ENCODE results near the gene DHRS4.
"Not testable (repeated sequence)": the region's sequence is repeated elsewhere in the genome, so short reads cannot be mapped to it uniquely, and the experiment has no call there.

The DHRS4 gene

DNA sequence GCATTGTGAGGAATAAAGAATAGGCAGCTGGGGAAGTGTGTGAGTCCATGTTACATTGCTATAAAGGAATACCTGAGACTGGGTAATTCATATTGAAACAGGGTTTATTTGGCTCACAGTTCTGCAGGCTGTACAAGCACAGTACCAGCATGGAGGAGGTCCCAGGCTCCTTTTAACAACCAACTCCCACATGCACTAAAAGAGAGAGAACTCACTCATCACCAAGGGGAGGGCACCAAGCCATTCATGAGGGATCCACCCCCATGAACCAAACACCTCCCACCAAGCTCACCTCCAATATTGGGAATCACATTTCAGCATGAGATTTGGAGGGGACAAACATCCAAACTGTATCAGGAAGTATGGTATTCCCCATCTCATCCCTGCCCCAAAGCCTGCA, 11.9 kb upstream of the DHRS4 start:
- DNase-seq: no peak

DNA sequence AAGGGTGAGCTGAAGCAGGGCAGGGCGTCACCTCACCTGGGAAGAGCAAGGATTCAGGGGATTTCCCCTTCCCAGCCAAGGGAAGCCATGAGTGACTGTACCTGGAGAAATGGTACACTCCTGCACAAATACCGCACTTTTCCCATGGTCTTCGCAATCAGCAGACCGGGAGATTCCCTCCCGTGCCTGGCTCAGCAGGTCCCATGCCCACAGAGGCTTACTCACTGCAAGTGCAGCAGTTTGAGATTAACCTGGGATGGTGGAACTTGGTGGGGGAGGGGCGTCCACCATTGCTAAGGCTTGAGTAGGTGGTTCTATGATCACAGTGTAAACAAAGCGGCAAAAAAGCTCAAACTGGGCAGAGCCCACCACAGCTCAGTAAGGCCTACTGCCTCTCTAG, 11.0 kb upstream of the DHRS4 start:
- DNase-seq: no peak

DNA sequence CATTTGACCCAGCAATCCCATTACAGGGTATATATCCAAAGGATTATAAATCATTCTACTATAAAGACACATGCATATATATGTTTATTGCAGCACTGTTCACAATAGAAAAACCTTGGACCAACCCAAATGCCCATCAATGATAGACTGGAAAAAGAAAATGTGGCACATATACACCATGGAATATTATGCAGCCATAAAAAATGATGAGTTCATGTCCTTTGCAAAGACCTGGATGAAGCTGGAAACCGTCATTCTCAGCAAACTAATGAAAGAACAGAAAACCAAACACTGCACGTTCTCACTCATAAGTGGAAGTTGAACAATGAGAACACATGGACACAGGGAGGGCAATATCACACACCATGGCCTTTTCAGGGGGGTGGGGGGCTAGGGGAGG, 4.5 kb upstream of the DHRS4 start:
- not testable (repeated sequence) for DNase-seq

DNA sequence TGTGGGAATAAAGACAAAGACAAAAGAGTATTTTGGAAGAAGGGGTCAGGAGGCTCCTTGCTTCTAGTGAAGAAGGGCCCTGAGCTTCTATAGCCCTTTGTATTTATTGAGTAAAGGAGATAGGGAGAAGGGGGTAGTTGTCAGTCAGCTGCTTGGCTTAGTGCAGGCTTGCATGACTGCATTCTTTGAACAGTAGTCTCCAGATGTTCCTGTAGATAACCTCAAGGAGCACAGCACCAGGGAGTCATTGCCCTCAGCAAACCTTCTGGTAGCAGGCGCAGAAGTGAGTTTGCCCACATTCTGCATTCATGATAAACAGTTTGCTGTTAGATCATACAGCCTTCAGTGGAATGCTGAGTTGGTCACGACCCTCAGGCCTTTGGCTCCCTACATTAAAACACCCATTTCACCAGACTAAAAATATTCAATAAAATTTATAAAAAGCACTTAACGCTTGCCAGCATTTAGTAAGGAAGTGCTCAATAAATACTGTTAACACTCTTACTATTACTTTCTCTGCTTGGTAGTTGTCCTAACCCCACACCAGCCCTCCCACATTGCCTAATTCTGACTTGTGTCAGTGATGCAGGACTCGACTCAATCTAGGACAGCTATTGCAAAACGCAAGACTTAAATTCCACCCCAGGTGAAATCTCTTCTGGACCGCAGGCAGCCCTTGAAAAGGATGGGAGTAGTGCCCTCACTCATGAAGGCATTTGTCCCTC, 3.0 kb upstream of the DHRS4 start:
- DNase-seq: no peak

DNA sequence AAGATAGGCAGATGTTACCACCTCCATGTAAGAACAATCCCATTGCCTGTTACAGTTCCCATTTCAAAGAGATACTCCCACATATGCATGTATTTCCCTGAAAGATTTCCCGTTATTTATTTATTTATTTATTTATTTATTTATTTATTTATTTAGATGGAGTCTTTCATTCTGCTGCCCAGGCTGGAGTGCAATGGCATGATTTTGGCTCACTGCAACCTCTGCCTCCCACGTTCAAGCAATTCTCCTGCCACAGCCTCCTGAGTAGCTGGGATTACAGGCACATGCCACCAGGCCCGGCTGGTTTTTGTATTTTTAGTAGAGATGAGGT, 2.5 kb upstream of the DHRS4 start:
- not testable (repeated sequence) for DNase-seq

DNA sequence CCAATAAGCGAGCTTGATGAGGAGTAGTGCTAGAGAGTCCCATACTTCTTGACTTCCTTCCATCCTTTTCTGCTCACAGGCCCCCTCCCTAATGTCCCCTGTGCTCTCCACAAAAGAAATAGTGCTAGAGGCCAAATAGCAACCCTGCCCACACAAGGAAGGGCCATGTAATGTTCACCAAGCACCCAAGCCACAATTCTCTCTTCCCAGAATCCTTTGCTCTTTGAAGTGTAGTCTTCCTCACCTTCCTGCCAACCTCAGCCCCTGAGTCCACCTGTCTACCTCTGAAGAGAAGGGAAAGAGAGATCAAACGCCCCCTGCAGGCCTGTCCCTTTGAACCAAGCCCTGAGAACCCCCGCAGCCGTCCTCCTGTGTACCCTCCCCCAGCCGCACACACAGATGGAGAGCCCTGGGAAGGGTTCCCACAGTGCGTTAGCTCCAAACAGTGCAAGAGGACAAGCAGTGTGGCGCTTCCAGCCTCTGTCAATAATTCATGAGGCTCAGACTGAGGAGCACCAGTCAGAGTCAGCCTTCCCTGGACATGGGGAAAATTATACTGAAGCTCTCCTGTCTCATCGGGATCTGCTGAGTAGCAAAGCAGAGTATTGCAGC, 1.9 kb upstream of the DHRS4 start:
- no peak for DNase-seq

DNA sequence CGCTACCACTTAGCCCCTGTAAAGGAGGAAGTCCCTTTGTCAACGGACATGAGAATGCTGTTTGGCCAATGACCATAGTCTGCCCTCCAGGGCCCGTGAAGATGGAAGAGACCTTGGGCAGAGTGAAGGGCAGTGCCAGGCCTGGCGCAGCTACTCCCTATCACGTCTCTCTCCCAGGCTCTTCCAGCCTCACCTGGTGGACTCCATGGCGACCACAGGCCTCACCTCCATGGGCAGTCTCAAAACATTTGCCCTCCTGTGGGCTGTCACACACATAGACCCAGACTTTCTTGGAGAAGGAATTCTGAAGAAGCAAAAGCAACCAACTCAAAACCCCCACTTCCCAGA, 480 bp upstream of the DHRS4 start:
- DNase-seq: not testable (repeated sequence)

DNA sequence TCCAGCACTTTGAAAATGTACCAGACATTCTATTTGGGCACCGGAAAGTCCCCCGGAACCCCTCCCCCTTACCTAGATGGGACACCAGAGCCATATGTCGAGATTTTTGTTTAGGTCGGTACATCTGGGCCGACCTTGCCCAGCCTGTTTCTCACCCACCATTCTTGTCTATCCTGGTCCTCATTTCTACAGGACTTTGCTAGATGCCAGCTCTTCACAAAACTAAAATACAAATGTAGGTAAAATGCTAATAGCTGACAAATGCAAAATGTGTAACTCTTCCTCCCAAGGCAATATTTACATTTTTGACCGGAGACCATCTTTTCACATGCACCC, 677 bp downstream of the DHRS4 start:
- not testable (repeated sequence) for DNase-seq

DNA sequence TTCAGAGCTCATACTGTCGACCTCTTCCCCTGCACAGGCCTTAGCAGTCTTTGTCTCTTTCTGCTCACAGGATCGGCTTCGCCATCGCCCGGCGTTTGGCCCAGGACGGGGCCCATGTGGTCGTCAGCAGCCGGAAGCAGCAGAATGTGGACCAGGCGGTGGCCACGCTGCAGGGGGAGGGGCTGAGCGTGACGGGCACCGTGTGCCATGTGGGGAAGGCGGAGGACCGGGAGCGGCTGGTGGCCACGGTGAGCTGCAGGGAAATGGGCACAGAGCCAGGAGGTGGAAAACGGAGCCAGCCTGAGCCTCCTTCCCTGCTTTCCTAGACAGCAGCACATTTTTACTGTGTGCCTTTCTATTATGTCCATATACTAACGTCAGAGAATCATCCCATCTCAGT, 1.4 kb downstream of the DHRS4 start:
- not testable (repeated sequence) for DNase-seq

DNA sequence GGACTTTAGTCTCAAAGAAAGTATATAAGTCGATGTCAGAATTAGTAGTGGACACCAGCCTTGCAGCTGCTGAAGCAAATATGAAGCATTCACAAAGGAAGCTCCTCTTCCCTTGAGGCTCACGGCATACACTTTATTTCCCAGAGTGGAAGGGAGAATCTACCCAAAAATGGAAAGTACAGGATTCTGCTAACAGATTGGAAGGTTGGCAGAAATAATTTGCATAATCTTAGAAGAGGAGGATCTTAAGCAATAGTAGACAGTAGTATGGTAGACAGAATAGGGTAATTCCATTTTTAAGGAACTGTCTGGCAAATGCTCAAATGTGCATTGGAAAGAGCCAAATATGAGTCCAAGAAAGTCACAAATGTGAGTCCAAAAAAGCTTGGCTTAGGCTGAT, 2.2 kb downstream of the DHRS4 start:
- DNase-seq: not testable (repeated sequence)

DNA sequence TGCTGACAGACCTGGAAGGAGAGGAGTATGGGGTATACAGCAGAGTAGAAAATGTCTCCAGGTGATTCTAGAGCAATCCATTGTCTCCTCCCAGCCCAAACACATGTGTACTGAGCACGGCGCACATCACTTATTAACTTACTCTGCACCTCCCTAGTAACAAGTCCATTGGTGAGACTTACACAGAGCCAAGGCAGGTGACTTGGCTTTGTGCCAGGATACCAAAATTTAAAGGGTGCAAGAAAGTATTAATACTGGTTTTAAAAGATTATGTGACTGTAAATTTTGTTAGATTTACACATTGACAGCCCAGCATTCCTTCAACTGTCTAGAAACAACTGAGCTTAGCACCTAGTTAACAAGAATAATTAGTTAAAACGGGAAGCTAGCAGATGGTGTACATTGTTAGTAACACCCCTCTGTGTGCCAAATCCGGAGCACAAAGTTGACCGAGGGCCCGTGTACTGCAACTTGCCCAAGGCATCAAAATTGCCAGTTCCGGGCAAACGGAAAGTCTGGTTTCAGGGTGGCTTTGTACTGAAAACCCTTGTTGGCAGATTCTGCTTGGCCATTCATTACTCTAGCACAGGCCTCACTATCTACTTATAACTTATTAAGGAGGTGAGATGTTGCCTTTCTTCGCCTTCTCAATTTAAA, 4.5 kb downstream of the DHRS4 start:
- not testable (repeated sequence) for DNase-seq

DNA sequence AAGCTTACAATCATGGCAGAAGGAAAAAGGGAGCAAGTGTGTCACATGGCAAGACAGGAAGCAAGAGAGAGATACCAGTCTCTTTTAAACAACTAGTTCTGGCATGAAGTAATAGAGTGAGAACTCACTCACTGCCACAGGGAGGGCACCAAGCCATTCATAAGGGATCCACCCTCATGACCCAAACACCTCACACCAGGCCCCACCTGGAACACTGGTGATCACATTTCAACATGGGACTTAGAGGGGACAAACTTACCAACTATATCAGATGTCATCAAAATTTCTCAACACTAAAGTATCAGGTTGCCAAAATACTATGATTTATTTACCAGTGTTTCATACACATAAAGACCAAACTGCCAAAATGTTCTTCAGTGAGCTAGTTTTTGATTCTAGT, 7.3 kb downstream of the DHRS4 start:
- not testable (repeated sequence) for DNase-seq

DNA sequence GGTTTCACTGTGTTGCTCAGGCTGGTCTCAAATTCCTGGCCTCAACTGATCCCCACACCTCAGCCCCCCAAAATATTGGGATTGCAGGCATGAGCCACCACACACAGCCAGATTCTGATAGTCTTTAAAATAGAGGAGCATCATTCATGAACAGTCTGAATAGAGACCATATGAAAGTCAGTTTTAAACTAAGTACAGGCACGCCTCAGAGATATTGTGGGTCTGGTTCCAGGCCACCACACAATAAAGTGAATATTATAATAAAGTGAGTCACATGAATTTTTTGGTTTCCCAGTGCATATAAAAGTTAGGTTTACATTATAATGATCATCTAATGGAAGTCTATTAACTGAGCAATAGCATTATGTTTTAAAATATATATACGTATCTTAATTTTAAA, 8.1 kb downstream of the DHRS4 start:
- DNase-seq: not testable (repeated sequence)

DNA sequence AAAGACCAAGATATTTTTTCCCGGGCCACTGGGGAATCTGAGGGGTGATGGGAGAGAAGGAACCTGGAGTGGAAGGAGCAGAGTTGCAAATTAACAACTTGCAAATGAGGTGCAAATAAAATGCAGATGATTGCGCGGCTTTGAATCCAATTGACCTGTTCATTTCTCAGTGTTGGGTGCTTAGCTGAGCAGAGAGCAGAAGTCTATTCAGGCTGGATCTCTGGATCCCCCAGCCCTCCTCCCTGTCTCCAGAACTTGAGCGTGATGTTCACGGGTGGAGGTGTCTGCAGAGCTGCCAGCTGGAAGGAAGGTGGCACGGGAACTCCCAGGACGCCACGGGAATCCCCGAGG, 15.5 kb downstream of the DHRS4 start:
- DNase-seq: not testable (repeated sequence)

DNA sequence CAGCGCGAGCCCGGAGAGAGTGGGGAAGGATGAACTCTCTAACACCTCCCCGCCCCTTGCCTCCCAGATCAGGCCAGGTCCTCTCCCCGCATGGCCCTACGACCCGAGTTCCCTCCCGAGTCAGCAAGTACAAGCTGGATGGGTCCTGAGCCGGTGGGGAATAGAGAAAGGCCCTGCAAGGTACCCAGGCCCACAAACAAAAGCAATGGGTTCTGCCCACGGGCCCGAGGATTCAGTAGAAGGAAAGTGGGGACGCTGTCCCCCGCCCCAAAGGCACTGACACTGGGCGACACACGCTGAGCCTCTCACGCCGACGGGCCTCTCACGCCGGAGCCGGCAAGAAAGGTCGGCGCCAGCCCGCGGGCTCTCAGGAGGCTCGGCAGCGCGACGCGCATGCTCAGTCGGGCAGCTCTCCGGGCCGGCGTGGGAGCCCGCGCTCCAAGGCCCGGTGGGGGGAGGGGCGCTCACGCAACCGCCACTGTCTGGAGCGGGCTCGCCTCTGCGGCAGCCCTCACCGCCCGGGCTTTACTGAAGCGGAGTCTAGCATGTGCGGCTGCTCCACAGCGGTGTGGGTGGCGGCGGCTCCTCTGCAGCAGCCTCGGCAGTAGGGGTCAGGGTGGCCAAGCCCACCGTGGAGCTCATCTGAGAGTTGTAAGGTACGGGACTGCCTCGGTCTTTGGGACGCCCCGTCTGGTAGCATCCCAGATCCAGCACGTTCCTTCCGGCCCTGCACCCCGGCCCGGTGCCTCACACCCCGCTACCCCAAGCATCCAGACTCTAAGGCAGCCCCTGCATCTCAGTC, 16.1 kb downstream of the DHRS4 start:
- peak; percentile 41 for DNase-seq

DNA sequence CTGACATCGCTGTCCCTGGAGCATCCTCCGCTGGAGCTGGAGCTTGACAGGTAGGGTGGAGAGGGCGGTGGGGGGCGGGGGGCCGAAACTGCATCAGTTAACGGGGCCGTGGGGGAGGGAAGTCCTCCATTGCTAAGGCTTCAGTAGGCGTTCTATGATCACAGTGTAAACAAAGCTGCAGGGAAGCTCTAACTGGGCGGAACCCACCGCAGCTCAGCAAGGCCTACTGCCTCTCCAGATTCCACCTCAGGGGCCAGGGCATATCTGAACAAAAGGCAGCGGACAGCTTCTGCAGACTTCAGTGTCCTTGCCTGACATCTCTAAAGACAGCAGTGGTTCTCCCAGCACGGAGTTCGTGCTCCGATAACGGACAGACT, 16.7 kb downstream of the DHRS4 start:
- DNase-seq: not testable (repeated sequence)

DNA sequence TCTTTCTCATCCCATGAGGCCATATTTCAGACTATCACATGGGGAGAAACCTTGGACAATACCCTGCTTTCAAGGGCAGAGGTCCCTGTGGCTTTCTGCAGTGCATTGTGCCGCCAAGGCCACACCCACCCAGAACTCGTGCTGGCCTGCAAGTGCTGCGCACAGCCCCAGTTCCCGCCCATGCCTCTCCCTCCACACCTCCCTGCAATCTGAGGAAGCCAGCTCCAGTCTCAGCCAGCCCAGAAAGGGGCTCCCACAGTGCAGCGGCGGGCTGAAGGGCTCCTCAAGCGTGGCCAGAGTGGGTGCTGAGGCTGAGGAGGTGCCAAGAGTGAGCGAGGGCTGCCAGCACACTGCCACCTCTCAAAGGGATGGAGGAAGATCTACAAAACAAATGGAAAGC, 19.6 kb downstream of the DHRS4 start:
- not testable (repeated sequence) for DNase-seq

DNA sequence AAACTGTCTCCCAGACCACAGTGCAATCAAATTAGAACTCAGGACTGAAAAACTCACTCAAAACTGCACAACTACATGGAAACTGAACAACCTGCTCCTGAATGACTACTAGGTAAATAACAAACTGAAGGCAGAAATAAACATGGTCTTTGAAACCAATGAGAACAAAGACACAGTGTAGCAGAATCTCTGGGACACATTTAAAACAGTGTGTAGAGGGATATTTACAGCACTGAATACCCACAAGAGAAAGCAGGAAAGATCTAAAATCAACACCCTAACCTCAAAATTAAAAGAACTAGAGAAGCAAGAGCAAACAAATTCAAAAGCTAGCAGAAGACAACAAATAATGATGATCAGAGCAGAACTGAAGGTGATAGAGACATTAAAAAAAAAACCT, 20.5 kb downstream of the DHRS4 start:
- not testable (repeated sequence) for DNase-seq

DNA sequence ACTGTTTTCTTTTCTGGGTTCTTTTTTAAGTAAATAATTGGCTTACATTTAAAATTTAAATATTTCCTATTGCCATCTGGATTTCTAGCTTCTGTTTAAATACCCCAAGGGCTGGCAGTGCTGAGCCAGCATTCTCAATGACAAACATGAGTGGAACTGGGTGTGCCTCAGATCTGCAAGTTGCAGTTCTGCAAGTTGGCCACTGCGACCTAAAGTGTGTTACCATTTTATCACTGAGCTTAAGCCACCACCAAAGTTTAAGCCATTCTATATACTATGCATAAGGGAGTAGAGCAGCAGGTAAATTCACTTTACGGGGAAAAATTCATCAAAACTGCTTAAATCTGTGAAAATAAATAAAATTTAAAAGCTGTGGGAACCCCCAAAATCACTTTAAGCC, 23.6 kb downstream of the DHRS4 start:
- DNase-seq: not testable (repeated sequence)

DNA sequence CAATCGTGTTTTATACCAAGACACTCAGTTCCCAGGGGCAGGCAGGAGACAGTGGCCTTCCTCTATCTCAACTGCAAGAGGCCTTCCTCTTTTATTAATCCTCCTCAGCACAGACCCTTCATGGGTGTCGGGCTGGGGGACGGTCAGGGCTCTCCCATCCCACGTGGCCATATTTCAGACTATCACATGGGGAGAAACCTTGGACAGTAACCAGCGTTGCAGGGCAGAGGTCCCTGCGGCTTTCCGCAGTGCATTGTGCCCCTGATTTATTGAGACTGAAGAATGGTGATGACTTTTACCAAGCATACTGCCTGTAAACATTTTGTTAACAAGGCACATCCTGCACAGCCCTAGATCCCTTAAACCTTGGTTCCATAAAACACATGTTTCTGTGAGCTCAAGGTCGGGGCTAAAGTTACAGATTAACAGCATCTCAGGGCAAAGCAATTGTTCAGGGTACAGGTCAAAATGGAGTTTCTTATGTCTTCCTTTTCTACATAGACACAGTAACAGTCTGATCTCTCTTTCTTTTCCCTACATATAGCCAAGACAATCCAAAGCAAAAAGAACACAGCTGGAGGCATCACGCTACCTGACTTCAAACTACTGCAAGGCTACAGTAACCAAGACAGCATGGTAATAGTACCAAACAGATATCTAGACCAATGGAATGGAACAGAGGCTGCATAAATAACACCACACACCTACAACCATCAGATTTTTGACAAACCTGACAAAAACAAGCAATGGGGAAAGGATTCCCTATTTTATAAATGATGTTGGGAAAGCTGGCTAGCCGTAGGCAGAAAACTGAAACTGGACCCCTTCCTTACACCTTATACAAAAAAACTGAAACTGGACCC, 28.6 kb downstream of the DHRS4 start:
- DNase-seq: not testable (repeated sequence)

DNA sequence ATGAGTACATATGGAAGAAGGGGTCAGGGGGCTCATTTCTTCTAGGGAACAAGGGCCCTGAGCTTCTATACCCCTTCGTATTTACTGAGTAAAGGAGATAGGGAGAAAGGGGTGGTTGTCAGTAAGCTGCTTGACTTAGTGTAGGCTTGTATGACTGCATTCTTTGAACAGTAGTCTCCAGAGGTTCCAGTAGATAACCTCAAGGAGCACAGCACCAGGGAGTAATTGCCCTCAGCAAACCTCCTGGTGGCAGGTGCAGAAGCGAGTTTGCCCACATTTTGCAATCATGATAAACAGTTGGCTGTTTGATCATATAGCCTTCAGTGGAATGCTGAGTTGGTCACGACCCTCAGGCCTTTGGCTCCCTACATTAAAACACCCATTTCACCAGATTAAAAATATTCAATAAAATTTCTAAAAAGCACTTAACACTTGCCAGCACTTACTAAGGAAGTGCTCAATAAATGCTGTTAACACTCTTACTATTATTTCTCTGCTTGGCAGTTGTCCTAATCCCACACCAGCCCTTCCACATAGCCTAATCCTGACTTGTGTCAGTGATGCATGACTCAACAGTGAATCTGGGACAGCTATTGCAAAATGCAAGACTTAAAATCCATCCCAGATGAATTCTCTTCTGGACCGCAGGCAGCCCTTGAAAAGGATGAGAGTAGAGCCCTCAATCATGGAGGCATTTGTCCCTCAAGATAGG, 31.5 kb downstream of the DHRS4 start:
- no peak for DNase-seq

DNA sequence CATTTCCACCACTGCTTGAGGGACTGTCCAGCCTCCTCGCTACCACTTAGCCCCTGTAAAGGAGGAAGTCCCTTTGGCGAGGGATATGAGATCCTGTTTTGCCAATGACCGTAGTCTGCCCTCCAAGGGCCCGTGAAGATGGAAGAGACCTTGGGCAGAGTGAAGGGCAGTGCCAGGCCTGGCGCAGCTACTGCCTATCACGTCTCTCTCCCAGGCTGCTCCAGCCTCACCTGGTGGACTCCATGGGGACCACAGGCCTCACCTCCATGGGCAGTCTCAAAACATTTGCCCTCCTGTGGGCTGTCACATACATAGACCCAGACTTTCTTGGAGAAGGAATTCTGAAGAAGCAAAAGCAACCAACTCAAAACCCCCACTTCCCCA, 34.6 kb downstream of the DHRS4 start:
- not testable (repeated sequence) for DNase-seq
